Peyer's patch (tissue), 4 donors: ENCODE results near the gene CYP3A4.

Experiments
- CTCF ChIP-seq, 6 experiments: fragments of 450-650 bp in 4 of 6; fragments of 200-600 bp in 2 of 6; sonication (generic) in 1 of 6; IDR thresholded peaks; one replicate each; pipeline ENCODE4 v1.5.1; 2017 to 2019; ENCODE audit warnings: antibody characterized with exemption in 6 of 6, mild to moderate bottlenecking in 3 of 6, moderate library complexity in 1 of 6
- POLR2A ChIP-seq, 2 donors: fragments of 450-650 bp; IDR thresholded peaks; one replicate each; pipeline ENCODE4 v1.5.1; 2017; ENCODE audit warnings: antibody characterized with exemption in 2 of 2, mild to moderate bottlenecking in 2 of 2, moderate library complexity in 2 of 2

DNA sequence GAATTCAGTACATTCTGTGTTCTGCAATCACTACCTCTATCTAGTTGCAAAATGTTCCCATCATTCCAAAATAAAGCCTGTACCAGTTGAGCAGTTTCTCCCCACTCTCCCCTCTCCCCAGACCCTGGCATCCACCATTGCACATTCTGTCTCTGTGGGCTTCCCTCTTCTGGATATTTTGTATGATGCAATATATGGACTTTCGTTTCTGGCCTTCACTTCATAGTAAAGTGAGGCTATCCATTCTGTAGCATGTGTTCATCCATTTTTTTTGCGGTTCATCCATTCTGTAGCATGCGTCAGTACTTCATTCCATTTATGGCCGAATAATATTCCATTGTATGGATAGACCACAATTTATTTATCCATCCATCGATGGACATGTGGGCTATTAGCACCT lies 9.5 kb upstream of the CYP3A4 start:
- no peak for TF ChIP-seq POLR2A (IDR thresholded peaks at IDR 0.05)
- TF ChIP-seq CTCF (IDR thresholded peaks at IDR 0.05) = no peak
